ENCODE measurements around the gene GPR18. TPM values are rescaled to one million over a fixed set of nuclear protein-coding genes. Genes with fewer than 3 reads are reported as not detected.
A peak's percentile ranks its signal among the peaks of the same experiment; 100 is the strongest.

Gene GPR18
- total RNA-seq, 2 donors from 2014 or later: 2.0 to 8.4 TPM

DNA sequence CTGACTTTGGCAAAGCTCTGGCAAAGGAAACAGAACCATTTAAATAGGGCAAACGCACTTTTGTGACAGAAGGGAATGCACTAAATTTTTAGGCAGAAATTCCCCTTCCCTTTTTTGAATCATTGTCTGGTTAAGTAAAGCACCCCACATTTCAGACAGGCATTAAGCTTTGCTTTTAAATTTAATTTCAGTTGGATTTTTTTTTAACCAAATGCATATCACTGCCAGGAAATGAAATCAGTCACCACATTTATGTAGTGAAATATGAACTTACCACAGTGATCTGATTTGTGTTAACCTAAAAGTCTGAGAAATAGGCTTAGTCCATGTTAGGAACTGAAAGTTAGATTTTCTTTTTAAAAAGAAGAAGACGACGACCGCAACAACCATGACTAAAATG is 38.2 kb upstream of the GPR18 start:
- H3K27ac Mint-ChIP-seq: peak overlapping the region; percentile 89 to 93
- H3K36me3 Mint-ChIP-seq: peaks cover 15 to 41% of the 10 kb centered on the region in 2 donors
- DNase-seq (ENCODE audit: low spot score in 2 of 2): no peak
- H3K9me3 Mint-ChIP-seq: no peaks in the 10 kb centered on the region
- ATAC-seq: peak; percentile 77 to 78

DNA sequence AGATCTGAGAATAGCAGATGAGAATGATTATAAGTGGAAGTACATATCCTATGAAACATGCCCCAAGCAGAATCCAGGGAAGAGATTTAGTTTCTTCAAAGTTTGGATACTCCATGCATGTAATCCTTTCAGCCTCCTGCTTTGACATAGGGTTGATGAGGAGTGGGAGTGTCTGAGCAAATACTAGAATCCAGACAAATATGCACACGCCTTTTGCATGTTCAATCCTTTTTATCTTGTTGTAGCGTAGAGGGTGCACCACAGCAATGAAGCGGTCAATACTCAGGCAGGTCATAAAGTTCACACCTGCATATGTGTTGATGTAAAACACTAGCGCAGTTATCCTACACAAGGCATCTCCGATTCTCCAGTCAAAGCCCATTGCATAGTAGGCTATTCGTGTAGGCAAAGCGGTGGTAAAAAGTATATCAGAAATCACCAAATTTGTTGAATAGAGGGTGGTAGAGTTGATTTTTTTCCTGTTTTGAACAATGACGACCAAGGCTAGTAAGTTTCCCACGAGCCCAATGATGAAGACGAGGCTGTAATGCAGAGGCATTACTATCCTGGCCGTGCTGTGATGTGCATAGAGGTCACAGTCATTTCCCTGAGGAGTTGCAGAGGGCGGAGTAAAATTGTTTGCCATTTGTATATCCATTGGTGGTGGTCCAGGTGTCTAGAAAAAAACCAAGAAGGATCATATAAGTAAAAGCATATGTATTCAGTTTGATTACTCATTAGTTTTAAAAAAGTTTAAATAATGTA is 37.5 kb upstream of the GPR18 start:
- DNase-seq (ENCODE audit: low spot score in 2 of 2) (no peak), ATAC-seq (no peak)
- Mint-ChIP-seq H3K36me3 (peaks cover 15 to 41% of the 10 kb centered on the region in 2 donors), H3K9me3 (no peaks in the 10 kb centered on the region), H3K27ac (peak overlapping the region; percentile 89 to 93)

DNA sequence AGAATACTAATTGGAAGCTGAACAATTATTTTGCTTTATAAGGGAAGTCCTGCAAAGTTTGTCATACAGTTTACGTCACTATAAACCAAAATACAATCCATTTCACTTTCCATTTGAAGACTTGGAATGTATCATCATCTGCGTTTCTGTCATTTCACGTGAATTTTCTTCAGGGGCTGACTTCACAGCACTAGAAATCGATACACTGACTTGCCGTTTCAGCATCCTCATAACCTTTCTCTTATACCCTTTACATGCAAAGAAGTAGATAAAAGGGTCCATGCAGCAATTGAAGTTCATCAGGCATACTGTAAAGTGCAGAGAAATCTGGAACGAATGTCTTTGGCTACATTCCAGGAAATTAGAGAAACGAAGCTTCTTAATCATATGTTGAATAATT is 36.8 kb upstream of the GPR18 start:
- ATAC-seq: peak in 1 of 2 donors; percentile 7
- H3K36me3 Mint-ChIP-seq: peaks cover 19 to 45% of the 10 kb centered on the region in 2 donors
- H3K27ac Mint-ChIP-seq: peak overlapping the region; percentile 89 to 93
- DNase-seq (ENCODE audit: low spot score in 2 of 2): no peak
- H3K9me3 Mint-ChIP-seq: no peaks in the 10 kb centered on the region

DNA sequence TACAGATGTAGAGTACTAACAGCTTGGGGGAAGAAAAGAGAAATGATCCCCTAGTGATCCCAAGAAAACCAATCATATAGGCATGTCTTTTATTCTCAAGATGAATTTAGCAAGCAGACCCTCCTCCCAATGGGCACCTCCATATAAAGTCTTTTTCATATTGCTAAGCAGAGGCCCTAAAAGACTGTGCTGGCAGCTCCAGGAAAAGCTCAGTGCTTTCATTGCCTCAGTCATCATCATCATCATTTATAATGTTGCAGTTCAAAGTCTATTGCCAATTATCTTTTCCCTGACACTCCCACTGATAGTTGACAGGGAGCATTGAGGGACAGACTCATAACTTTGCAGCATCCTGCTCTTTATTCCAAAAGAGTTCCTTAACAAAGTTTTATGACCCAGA is 36.0 kb upstream of the GPR18 start:
- DNase-seq (ENCODE audit: low spot score in 2 of 2): no peak
- ATAC-seq: no peak
- Mint-ChIP-seq H3K36me3 (peaks cover 20 to 48% of the 10 kb centered on the region in 2 donors), H3K9me3 (no peaks in the 10 kb centered on the region), H3K27ac (peak overlapping the region in 1 of 2 donors; percentile 22)

GRCh38 chr13:99293178-99293577 is 35.0 kb upstream of the GPR18 start:
- no peak for ATAC-seq
- no peak for DNase-seq (ENCODE audit: low spot score in 2 of 2)
- Mint-ChIP-seq H3K27ac (peak overlapping the region; percentile 22 to 27), H3K9me3 (no peaks in the 10 kb centered on the region), H3K36me3 (peaks cover 23 to 44% of the 10 kb centered on the region in 2 donors)

- ATAC-seq: peak; percentile 62 to 71
- peak overlapping the region; percentile 65 to 87 for H3K27ac Mint-ChIP-seq
- H3K36me3 Mint-ChIP-seq: peaks cover 20 to 36% of the 10 kb centered on the region in 2 donors
- no peaks in the 10 kb centered on the region for H3K9me3 Mint-ChIP-seq
- no peak for DNase-seq (ENCODE audit: low spot score in 2 of 2)
Observed at GRCh38 chr13:99290894-99291293, 32.7 kb upstream of the GPR18 start.

- H3K36me3 Mint-ChIP-seq: peaks cover 9 to 26% of the 10 kb centered on the region in 2 donors
Observed at GRCh38 chr13:99289674-99290337, 31.6 kb upstream of the GPR18 start.

GRCh38 chr13:99289271-99289670 is 31.1 kb upstream of the GPR18 start:
- Mint-ChIP-seq H3K9me3 (no peaks in the 10 kb centered on the region), H3K36me3 (peaks cover 9 to 24% of the 10 kb centered on the region in 2 donors)
- ATAC-seq: no peak

More at GRCh38 chr13:99289674-99290337, 31.6 kb upstream of the GPR18 start:
- ATAC-seq (peak; percentile 43 to 49), DNase-seq (ENCODE audit: low spot score in 2 of 2) (peak in 1 of 2 donors; percentile 42)
- Mint-ChIP-seq H3K9me3 (no peaks in the 10 kb centered on the region), H3K27ac (peak overlapping the region; percentile 65 to 87)

DNA sequence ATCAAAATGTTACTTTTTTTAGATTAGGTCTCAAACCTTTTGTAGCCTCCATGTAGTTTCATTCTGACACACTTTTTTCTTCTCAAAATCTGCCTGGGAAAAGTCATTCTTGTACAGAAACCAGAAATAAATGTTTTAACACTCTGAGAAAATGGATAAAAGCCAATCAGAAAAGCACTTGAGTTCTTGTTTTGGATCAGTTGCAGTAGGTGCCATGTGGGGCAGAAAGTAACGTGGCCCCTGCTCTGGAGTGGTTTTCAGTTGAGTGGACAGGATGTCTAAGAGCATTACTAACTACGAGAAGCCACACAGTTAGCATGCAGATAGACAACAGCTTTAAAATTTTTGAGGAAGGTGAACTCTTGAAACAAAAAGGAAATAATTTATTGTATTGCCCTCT is 29.9 kb upstream of the GPR18 start:
- Mint-ChIP-seq H3K27ac (peak overlapping the region; percentile 32 to 65), H3K9me3 (no peaks in the 10 kb centered on the region), H3K36me3 (peaks cover 9 to 12% of the 10 kb centered on the region in 2 donors)
- peak in 1 of 2 donors; percentile 52 for DNase-seq (ENCODE audit: low spot score in 2 of 2)
- ATAC-seq: peak; percentile 82 to 86

More at GRCh38 chr13:99289271-99289670, 31.1 kb upstream of the GPR18 start:
- peak overlapping the region; percentile 65 to 72 for H3K27ac Mint-ChIP-seq
- DNase-seq (ENCODE audit: low spot score in 2 of 2): no peak

DNA sequence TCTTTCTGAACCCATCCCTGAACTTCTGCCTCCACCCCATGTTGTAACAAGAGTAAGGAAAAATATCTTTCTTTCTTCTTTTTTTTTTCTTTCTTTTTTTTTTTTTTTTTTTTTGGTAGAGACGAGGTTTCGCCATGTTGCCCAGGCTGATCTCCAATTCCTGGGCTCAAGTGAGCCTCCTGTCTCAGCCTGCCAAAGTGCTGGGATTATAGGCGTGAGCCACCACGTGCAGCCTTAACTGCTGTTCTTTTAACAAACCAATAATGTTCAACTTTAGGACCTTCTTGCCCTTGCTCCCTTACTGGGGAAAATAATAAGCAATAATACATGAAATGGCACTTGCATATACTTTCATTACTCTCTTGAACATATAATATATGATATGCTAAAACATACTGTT is 29.4 kb upstream of the GPR18 start:
- ATAC-seq (peak in 1 of 2 donors; percentile 0), DNase-seq (ENCODE audit: low spot score in 2 of 2) (no peak)
- H3K27ac Mint-ChIP-seq: peak overlapping the region; percentile 65 to 93
- no peaks in the 10 kb centered on the region for H3K9me3 Mint-ChIP-seq
- H3K36me3 Mint-ChIP-seq: peaks cover 7 to 9% of the 10 kb centered on the region in 2 donors

- Mint-ChIP-seq H3K9me3 (no peaks in the 10 kb centered on the region), H3K36me3 (peaks cover 9 to 10% of the 10 kb centered on the region in 2 donors), H3K27ac (peak overlapping the region in 1 of 2 donors; percentile 37)
- no peak for ATAC-seq
- DNase-seq (ENCODE audit: low spot score in 2 of 2): no peak
Observed at GRCh38 chr13:99285432-99286182, 27.4 kb upstream of the GPR18 start.

- ATAC-seq: no peak
- no peak for DNase-seq (ENCODE audit: low spot score in 2 of 2)
- Mint-ChIP-seq H3K27ac (peak overlapping the region; percentile 31 to 46), H3K9me3 (no peaks in the 10 kb centered on the region), H3K36me3 (peaks cover 0 to 13% of the 10 kb centered on the region in 2 donors)
Observed at GRCh38 chr13:99282264-99283231, 24.4 kb upstream of the GPR18 start.

DNA sequence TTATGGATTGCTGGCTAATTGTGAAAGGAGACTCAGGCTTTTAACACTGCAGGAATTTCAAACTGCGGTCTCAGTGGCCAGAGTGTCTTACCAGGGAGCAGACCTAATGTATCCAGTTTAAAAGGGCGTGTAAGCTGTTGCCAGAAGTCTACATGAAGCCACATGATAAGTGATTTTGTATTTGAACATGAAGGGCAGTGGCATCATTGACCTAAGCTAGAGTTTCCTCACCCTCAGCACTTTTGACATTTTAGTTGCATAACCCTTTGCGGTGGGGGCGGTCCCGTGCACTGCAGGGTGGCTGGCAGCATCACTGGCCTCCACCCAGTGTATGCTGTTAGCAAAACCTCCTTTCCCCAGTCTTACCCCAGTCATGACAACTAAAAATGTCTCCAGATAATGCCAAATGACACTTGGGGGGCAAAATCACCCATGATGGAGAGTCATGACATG is 23.7 kb upstream of the GPR18 start:
- Mint-ChIP-seq H3K9me3 (no peaks in the 10 kb centered on the region), H3K27ac (peak overlapping the region in 1 of 2 donors; percentile 31), H3K36me3 (peaks cover 0 to 15% of the 10 kb centered on the region in 2 donors)
- peak in 1 of 2 donors; percentile 72 for DNase-seq (ENCODE audit: low spot score in 2 of 2)
- ATAC-seq: peak; percentile 54 to 86

DNA sequence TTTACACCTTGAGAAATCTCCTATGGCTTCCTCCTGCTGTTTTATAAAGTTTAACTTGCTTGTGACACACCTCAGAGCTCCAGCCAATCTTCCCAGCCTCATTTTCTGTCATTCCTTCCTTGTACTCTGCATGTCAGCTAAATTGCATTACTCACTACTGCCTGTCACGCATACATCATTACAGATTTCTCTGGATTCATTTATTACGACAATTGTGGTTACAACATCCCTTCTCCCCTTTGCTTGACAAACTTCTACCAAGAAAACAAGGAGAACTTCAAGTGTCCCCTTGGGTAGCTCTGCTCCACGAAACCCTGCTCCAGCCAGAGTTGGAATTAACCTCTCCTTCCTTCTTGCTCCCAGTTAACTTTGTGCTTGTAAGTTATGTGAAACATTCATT is 22.0 kb upstream of the GPR18 start:
- Mint-ChIP-seq H3K9me3 (no peaks in the 10 kb centered on the region), H3K36me3 (peaks cover 8 to 15% of the 10 kb centered on the region in 2 donors), H3K27ac (peak overlapping the region in 1 of 2 donors; percentile 0)
- DNase-seq (ENCODE audit: low spot score in 2 of 2) (no peak), ATAC-seq (no peak)

DNA sequence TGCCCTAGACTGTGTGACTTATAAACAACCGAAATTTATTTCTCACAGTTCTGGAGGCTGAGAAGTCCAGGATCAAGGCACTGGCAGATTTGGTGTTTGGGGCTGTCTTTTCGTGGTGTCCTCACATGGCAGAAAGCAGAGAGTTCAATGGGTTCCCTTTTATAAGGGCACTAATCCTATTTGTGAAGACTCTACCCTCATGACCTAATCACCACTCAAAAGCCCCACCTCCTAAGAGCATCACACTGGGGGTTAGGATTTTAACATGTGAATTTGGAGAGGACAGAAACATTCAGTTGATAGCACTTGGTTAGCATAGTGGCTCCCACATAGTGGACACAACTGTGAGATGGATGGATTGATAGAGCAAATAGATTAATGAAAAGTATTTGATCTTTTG is 21.5 kb upstream of the GPR18 start:
- H3K27ac Mint-ChIP-seq: peak overlapping the region in 1 of 2 donors; percentile 0
- H3K9me3 Mint-ChIP-seq: no peaks in the 10 kb centered on the region
- H3K36me3 Mint-ChIP-seq: peaks cover 8 to 19% of the 10 kb centered on the region in 2 donors
- no peak for ATAC-seq
- no peak for DNase-seq (ENCODE audit: low spot score in 2 of 2)

DNA sequence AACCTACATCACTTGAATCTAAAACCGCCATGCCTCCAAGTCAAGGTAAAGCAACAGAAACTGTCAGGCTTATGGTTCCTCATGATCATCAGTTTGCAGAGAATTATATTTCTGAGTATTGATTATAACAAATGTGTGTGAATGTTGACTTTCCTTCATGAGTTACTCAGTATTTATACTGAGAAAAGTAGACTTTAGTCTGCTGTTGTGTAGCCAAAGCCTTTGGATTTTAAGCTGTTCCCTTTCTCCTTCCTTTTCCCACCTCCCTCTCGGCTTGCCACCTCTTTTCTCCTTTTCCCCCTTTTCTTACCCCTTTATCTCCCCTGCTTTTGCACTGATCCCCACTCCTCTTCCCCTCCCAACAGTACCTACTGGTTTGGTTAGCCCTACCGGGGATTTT is 20.7 kb upstream of the GPR18 start:
- peaks cover 8 to 20% of the 10 kb centered on the region in 2 donors for H3K36me3 Mint-ChIP-seq
- DNase-seq (ENCODE audit: low spot score in 2 of 2) (no peak), ATAC-seq (no peak)
- H3K9me3 Mint-ChIP-seq: no peaks in the 10 kb centered on the region
- no peak overlapping the region for H3K27ac Mint-ChIP-seq

All from activated naive CD4-positive, alpha-beta T cell treated with anti-CD3 and anti-CD28 coated beads, Interleukin-2, amount 50 U/mL, for 72 hours (primary cell).